ENCODE results near the gene KDM4F.

KDM4F gene

DNA sequence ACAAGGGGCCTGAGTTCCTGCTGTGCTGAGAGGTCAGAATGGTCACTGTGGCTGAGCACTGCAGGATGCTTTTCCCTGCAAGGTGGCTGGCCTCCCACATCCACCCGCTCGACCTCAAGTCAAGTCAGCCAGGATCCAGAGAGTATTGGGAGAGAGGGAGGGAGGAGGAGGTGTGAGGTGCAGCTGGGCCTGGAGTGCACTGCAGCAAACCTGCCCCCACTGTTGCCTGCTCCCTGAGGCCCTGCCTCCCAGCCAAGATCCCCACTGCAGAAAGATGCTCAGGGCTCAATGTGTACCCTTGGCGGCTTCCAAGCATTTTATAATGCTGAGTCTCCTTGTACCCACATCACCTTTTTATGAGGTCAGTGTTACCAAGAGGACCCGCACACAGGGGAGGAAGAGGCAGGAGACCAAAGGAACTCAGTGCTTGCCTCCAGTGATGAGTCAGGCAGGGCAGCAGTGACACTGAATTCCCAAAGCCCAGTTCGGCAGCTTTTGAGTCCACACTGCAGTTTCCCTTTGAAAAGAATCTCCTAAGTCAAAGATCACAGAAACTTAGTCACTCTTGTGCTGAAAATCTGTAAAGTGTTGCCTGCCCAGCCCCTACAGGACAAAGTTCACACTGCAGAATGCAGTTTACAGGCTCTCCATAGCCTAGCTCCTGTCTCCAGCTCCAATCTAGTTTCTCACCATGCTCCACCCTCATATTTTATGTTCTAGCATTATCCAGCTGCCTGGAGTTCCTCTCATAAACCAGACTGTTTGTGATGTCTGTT is 43.5 kb downstream of the KDM4F start:
- no peak for DNase-seq

- no peak for DNase-seq
Observed at GRCh38 chr11:95093548-95093947, 44.3 kb downstream of the KDM4F start.

DNA sequence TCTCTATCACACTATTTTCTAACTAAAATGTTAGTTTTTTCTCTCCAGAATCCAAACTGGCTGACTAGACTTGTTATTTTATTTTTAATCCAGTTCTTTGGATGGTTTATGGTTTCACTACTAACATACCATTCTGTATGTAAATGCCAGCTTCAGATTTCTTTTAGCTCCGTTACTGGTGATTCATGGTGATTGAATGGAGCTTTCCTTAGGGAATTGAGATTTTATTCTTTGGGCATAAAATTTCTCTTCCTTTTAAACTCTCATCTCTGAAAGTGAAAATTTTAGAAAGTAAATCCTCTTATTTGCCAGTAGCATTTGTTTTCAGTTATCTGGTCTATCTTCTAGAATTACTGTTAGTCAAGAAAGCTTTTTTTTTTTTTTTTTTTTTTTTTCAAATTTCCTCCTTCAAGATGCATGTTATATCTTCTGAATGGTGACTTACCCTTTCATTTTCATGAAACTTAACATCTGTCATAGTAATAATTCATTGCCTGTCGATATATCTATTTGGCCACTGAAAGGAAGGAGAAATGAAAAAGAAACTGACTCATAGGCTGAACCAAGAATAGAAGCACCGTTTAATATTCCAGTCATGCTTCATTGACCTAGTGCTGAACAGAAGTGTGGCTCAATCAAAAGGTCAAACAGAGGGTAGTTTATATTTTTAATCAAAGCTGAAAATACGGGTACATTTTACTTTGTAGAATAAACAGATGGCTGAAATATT is 46.8 kb downstream of the KDM4F start:
- no peak for DNase-seq

DNA sequence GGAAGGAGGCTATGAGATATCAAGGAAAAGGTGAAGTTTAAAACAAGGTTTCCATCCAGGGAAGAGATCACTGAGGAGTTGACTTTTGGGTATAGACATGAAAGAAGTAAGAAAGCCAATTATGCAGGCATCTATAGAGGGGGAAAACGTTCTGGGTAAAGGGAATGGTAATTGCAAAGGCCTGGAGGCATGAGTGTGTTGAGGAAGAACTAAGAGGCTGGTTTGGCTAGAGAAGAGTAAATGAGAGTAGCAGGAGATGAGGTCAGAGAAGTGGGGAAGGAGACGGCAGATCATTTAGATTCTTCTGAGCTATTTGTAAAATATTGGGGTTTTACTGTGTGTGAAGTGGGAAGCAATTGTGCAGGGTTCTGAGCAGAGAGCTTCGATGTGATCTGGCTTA is 48.0 kb downstream of the KDM4F start:
- DNase-seq = no peak

- DNase-seq = no peak
Observed at GRCh38 chr11:95098826-95099225, 49.6 kb downstream of the KDM4F start.

DNA sequence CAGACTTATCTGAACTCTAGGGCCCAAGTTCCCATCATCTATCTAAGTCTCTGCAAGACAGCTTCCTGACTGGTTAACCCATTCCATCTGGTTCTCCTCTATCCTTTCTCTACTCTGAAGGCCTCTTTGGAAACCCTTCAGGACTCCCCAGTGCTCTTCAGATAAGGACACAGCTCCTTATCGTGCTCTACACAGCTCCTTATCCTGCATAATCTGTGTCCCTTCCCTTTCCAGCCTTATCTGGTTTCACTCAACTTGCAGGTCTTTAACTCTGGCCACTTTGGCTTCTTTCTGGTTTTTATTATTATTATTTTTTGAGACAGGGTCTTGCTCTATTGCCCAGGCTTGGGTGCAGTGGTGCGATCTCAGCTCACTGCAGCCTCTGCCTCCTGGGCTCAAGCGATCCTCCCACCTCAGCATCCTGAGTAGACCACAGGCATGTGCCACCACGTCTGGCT is 51.0 kb downstream of the KDM4F start:
- DNase-seq = no peak

All from effector CD4-positive, alpha-beta T cell (primary cell).